ENCODE measurements around the gene ELAVL3. TPM values are rescaled to one million over a fixed set of nuclear protein-coding genes. Genes with fewer than 3 reads are reported as not detected.
"Not testable (repeated sequence)": the region's sequence is repeated elsewhere in the genome, so short reads cannot be mapped to it uniquely, and the experiment has no call there.

The ELAVL3 gene
- total RNA-seq, 4 donors from 2014 or later, result not detected

DNA sequence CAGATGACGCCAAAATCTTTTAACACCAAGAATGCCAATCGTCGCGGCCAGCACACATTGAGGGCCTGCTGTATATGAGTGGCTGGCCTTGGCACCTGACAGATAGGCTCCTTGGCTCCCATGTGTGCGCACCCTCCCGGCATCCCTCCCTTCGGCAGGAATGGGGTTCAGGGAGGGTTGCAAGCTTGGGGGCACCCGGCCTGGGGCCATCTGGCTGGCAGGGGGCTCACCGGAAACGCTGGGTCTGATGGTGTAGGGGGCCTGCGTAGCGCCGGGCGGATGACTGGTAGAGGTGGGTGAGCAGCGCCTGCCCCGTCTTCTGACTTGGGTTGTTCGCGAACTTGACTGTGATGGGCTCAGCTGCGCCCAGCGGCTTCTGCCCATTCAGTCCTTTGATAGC is 23.0 kb downstream of the ELAVL3 start:
- DNase-seq (ENCODE audit: low spot score), result no peak
- ATAC-seq (ENCODE audit: low FRiP score), result no peak
- TF ChIP-seq, protein P1, sequence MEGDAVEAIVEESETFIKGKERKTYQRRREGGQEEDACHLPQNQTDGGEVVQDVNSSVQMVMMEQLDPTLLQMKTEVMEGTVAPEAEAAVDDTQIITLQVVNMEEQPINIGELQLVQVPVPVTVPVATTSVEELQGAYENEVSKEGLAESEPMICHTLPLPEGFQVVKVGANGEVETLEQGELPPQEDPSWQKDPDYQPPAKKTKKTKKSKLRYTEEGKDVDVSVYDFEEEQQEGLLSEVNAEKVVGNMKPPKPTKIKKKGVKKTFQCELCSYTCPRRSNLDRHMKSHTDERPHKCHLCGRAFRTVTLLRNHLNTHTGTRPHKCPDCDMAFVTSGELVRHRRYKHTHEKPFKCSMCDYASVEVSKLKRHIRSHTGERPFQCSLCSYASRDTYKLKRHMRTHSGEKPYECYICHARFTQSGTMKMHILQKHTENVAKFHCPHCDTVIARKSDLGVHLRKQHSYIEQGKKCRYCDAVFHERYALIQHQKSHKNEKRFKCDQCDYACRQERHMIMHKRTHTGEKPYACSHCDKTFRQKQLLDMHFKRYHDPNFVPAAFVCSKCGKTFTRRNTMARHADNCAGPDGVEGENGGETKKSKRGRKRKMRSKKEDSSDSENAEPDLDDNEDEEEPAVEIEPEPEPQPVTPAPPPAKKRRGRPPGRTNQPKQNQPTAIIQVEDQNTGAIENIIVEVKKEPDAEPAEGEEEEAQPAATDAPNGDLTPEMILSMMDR (IDR thresholded peaks at IDR 0.05), result no peak

DNA sequence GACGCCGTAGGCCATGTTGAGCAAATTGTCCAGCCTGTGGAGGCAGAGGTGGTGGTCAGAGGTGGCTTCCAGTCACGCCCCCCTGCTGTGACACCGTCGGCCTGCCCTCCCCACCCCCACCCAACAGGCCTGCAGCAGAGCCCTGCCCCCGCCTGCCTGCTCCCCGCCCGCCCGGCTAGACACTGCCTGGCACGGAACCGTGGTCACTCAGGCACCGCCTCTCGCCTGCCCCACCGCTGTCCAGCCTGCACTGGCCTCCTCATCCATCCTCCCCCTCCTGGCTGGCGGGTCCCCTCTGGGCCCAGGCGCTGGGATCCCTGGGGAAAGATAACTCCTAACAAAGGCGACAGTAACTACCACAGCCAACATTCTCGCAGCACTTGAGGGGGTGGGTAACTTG is 23.7 kb downstream of the ELAVL3 start:
- TF ChIP-seq, protein P1 (IDR thresholded peaks at IDR 0.05), result no peak
- no peak for DNase-seq (ENCODE audit: low spot score)
- no peak for ATAC-seq (ENCODE audit: low FRiP score)

DNA sequence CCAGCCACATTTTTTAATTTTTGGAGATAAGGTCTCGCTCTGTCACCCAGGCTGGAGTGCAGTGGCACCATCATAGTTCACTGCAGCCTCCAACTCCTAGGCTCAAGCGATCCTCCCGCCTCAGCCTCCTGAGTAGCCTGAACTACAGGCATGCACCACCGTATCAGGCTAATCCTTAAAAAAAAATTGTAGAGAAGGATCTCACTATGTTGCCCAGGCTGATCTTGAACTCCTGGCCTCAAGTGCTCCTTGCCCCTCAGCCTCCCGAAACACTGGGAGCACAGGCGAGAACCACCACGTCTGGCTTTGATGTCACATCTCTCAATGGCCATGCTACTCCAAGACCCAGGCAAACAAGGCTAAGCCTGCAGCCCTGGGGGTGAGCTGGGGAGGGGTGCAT is 24.2 kb downstream of the ELAVL3 start:
- DNase-seq (ENCODE audit: low spot score) (no peak), ATAC-seq (ENCODE audit: low FRiP score) (no peak)
- TF ChIP-seq, protein P1 (IDR thresholded peaks at IDR 0.05), result no peak

DNA sequence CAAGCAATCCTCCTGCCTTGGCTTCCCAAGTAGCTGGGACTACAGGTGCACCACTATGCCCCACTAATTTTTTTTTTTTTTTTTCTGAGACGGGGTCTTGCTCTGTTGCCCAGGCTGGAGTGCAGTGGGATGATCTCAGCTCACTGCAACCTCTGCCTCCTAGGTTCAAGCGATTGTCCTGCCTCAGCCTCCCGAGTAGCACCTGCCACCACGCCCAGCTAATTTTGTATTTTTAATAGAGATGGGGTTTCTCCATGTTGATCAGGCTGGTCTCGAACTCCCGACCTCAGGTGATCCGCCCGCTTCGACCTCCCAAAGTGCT is 25.7 kb downstream of the ELAVL3 start:
- ATAC-seq (ENCODE audit: low FRiP score); DNase-seq (ENCODE audit: low spot score): not testable (repeated sequence)

DNA sequence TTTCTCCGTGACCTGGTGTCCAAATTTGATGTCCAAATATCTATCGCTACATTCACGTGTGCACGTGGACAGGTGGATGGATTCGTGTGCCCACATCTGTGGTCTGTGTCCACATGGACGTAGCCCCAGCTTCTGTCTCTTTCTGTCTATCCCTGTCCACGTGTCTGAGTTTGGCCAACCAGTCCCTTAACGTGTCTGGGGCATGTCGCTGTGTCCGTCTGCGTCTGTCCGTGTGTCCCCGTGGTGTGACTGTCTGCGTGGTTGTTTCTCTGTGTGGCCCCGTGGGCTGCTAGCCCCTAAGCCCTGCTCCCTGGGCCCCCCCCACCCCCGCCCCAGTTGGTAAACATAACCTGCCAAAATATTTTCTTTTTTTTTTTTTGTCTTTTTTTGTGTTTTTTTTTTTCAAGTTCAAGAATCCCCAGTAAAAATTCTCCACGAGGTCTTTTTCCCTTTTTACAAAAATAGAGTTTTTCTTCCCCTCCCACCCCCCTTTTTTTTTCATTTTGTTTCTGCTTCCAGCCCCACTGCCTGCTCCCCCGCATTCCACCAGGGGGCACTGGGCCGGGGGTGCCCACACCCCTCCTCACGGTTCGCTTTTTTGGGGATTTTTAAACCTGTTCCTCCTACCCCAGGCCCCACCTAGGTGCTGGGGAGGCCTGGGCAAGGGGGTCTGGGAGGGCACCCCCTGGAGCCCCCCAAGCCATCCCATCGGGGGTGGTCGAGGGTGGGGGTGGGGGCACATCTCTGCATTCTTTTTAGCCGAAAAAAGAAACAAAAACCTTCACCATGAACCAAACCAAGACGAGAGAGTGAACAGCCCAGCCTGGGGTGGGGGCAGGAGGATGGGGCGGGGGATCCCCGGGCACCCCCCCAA is 27.1 kb downstream of the ELAVL3 start:
- TF ChIP-seq, protein P1 (IDR thresholded peaks at IDR 0.05), result no peak
- DNase-seq (ENCODE audit: low spot score) (no peak), ATAC-seq (ENCODE audit: low FRiP score) (no peak)

DNA sequence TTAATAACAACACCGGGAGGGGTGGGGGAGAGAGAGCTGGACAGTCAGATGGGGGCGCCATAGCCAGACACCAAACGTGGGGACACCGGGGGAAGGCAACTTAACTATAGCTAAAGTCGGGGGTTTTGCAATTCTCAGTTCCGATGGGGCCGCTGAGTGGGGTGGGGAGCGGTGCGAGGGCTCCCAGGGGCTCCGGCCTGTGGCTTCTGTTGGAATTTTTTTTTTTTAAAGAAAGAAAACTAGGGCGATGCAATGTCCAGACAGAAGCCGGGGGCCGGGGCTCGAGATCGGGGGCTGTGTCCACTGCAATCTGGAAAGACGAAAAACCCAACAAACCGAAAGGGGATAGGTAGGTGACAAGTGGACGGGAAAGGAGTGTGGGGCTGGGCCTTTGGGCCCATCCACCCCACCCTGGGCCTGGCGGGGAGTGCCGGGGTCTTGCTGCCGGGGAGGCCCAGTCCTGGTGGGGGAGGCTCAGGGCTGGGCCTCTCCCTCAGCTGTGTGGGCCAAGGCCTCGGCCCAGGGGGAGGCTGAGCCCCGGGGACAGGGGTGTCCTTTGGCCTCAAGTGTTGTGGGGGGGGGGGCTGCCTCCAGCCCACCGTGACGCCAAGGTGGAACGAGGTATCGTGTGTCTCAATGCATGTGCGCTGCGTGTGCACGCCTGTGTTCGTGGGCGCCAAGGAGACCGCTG is 28.1 kb downstream of the ELAVL3 start:
- ATAC-seq (ENCODE audit: low FRiP score) (no peak), DNase-seq (ENCODE audit: low spot score) (no peak)
- TF ChIP-seq, protein P1 (IDR thresholded peaks at IDR 0.05), result no peak

DNA sequence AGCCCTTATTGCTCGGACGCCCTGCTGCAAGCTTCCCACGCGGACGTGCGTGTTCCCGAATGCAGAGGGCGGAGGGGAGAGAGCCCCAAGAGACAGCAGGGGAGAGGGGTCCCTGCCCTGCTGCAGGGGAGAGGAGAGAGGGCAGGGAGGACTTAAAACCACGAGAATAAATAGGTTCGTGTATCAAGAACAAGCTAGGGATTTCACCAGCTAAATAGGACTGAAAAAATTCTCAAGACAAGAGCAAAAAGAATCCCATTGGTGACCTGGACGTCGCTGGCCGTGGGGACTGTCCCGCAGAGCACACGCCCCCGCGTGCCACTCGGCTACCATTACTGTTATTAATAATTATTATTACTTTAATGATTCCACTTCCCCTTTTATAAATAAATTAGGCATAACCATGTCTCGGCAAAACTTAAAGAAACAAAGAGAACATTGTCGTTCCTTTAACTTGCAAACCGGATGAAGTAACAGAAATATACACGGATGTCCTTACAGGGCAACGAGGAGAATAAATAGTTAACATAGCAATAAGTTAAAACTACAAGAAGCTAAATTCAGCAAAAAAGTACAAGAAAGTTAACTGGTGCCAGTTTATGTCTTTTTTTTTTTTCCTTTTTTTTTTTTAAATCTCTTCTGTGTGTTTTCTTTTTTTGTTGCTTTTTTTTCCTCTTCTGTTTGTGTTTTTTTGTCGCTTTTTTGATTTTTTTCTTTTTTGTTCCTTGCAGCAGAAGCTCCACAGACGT is 28.8 kb downstream of the ELAVL3 start:
- ATAC-seq (ENCODE audit: low FRiP score), result no peak
- DNase-seq (ENCODE audit: low spot score), result no peak
- TF ChIP-seq, protein P1 (IDR thresholded peaks at IDR 0.05), result no peak

All from omental fat pad (tissue), 4 donors.